LNCaP clone FGC (cell line): ENCODE results near the gene SUSD6.

Source experiments
- DNase-seq: peaks from one replicate; pipeline ENCODE4 v3.0.0-alpha.2; 2011; ENCODE audit warnings: low read depth
- H3K4me3 ChIP-seq: 2 replicates; pipeline ENCODE4 v1.5.1; 2011; ENCODE audit warnings: mild to moderate bottlenecking, low read depth, low read length, control low read depth
- TF ChIP-seq, protein P1 (sequence below): IDR thresholded peaks from 2 replicates; pipeline ENCODE4 v1.5.1; 2012; ENCODE audit warnings: mild to moderate bottlenecking; ENCODE audit not compliant: control insufficient read depth, insufficient read depth; ENCODE audit errors: extremely low read depth

Gene SUSD6

DNA sequence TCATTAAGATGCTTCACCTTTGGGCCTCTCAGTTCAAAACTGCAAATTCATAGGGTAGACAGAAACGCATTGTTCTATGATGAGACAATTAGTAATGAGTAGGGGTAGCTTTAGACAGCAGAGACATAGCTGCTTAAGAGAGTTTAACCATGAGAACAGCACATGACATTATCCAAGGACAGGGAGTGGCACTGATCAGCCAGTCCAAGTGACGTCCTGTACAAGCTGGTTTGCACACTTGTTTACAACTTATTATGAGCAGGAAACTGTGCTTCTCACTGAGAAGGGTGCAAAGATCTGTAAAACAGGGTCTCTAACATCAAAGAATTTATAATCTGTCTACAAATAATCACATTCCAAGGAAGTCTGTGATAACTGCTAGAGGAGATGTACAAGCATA is 144.4 kb downstream of the SUSD6 start:
- TF ChIP-seq, protein P1, sequence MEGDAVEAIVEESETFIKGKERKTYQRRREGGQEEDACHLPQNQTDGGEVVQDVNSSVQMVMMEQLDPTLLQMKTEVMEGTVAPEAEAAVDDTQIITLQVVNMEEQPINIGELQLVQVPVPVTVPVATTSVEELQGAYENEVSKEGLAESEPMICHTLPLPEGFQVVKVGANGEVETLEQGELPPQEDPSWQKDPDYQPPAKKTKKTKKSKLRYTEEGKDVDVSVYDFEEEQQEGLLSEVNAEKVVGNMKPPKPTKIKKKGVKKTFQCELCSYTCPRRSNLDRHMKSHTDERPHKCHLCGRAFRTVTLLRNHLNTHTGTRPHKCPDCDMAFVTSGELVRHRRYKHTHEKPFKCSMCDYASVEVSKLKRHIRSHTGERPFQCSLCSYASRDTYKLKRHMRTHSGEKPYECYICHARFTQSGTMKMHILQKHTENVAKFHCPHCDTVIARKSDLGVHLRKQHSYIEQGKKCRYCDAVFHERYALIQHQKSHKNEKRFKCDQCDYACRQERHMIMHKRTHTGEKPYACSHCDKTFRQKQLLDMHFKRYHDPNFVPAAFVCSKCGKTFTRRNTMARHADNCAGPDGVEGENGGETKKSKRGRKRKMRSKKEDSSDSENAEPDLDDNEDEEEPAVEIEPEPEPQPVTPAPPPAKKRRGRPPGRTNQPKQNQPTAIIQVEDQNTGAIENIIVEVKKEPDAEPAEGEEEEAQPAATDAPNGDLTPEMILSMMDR: no peak
- no peak overlapping the region for H3K4me3 ChIP-seq
- no peak for DNase-seq

- TF ChIP-seq, protein P1: no peak
- no peak overlapping the region for H3K4me3 ChIP-seq
- DNase-seq: no peak
These were observed 144.9 kb downstream of the SUSD6 start for GRCh38 chr14:69756298-69756697.

- DNase-seq: no peak
- no peak overlapping the region for H3K4me3 ChIP-seq
- TF ChIP-seq, protein P1: no peak
These were observed 149.4 kb downstream of the SUSD6 start for GRCh38 chr14:69760810-69761209.

DNA sequence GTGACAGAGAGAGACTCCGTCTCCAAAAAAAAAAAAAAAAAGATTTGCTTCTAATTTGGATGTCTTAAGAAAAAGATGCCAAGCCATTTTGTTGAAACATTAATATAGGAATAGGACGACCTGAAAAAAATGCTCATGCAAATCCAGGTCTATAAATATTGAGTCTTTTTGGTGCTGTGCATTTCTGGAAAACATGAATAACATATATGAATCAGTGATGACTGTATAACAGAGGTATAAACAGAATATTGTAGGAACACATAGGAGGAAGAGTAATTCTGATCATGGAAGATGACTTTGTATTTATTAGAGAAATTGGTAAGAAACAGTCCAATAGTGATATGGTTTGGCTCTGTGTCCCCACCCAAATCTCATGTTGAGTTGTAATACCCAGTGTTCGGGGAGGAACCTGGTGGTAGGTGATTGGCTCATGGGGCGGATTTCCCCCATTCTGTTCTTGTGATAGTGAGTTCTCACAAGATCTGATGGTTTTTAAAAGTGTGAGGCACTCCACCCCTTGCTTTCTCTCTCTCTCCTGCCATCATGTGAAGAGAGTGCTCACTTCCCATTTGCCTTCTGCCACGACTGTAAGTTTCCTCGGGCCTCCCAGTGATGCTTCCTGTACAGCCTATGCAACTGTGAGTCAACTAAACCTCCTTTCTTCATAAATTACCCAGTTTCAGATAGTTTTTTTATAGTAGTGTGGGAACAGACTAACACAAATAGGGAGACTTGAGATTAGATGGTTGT is 152.5 kb downstream of the SUSD6 start:
- H3K4me3 ChIP-seq: no peak overlapping the region
- DNase-seq: no peak
- TF ChIP-seq, protein P1: no peak
